Activated CD4-positive, alpha-beta T cell treated with anti-CD3 and anti-CD28 coated beads for 4 hours (primary cell): ENCODE results near the gene SLC13A3.
A peak's percentile ranks its signal among the peaks of the same experiment; 100 is the strongest.

Experiments
- DNase-seq, 2 donors: peaks; one replicate each; pipeline ENCODE4 v3.0.0-alpha.2; 2020

Gene SLC13A3

DNA sequence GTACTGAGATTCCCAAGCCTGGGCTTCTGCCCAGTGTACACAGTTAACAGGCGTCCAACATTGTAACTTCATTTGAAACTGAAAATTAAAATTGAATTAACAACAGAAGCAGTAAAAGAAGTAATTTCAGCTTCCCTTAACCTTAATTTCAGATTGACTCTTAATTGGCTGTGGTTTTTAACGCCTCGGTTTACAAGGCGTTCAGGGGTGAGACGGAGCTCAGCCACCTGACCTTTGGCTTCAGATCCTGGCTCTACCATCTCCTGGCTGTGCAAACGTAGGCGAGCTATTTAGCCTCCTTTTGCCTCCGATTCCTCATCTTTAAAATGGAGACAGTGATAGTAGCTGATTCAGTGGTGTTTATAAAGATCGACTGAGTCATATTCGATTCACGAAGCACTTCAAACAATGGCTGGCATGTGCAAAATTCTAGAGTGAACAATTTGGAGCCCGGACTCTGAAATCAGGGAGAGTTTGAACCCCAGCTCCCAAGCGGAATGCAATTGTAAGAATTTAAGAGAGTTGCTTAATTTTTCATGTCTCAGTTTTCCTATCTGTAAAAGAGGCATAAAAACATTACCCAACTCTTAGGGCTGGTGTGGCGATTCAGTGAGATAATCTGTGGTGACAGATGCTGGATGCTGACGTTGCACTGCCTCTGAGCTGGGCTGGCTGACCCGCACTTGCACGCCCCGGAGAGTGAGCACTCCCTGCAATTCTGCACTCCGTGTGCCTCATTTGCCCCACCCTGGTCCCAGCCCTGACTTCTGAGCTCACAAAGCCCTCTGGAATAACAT lies 77.3 kb downstream of the SLC13A3 start:
- DNase-seq, result no peak

DNA sequence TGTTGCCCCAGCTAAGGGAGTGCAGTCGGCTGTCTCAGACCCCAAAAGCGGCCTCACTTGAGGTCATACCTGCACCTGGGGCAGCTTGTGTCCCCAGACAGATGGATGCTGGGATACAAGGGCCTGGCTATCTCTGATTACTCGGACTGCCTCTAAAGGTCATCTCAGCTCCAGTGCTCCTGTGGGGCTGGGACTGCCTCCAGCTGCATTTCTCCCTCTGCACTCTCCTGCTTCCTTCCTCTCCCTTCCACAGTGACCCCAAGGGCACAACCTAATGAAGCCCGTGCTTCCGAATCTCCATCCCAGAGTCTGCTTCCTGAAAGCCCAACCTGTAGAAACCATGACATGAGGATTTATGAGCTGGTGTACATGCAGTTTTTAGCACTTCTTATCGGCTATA lies 78.0 kb downstream of the SLC13A3 start:
- no peak for DNase-seq

DNA sequence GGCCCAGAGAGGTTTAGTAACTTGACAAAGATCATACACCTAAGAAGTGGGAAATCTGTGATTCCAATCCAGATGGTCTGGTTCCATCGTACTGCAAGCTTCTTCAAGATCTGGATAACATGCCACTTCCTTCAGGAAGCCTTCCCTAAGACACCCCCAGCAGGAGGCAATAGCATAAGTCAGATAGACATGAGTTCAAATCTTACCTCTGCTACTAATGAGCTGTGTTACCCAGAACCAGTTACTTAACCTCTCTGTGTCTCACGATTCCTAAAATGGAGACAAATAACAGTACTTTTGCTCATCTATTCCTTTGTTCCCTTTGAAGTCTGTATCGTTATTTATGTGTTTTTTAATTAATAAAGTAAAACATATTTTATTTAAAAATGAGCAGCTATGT lies 78.5 kb downstream of the SLC13A3 start:
- DNase-seq, result no peak

DNA sequence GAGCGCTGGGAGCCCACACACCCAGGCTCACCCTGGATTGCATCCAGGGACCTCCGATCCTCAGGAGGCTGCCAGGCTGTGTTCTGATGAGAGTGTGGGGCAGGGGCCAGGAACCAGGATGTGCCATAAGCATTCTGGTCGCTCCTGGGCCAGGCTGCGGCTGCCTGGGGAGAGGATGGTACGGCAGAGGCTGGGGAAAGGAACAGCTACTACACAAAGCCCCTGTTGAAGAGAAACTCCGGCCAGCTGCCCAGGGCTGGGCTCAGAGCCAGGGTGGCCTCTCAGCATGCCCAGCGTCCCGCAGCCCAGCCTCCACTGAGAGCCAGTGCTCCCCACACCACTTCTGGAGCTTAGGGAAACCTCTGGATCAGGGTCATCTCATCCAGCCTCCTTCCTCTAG lies 79.1 kb downstream of the SLC13A3 start:
- DNase-seq, result no peak

DNA sequence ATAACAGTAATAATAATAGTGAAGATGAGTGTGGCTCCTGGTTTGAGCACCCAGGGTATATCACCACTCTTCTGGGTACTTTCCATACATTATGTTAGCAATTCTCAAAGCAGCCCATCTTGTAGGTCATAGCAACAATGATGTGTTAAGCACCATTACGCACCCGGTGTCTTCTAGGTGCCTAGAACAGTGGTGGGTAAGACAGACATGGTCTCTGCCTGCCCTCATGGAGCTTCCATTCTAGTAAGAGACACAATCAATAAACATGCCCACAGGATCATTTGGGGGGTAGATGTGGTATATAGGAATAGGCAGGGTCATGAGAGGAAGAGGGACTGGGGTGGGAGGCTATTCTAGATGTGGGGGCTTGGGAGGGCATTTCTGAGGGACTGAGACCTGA lies 79.8 kb downstream of the SLC13A3 start:
- no peak for DNase-seq

DNA sequence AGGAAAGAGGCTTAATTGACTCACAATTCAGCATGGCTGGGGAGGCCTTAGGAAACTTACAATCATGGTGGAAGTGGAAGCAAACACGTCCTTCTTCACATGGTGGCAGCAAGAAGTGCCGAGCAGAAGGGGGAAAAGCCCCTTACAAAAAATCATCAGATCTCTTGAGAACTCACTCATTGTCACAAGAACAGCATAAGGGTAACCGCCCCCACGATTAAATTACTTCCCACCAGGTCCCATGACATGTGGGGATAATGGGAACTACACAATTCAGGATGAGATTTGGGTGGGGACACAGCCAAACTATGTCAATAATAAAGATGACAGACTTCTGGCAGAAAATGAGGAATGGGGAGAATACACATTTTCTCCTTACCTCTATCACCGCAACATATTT lies 80.3 kb downstream of the SLC13A3 start:
- DNase-seq, result no peak

GRCh38 chr20:46569961-46570360 lies 81.3 kb downstream of the SLC13A3 start:
- no peak for DNase-seq

GRCh38 chr20:46568570-46569129 lies 82.6 kb downstream of the SLC13A3 start:
- DNase-seq, result no peak

- no peak for DNase-seq
These were observed 85.1 kb downstream of the SLC13A3 start for GRCh38 chr20:46566125-46566524.

DNA sequence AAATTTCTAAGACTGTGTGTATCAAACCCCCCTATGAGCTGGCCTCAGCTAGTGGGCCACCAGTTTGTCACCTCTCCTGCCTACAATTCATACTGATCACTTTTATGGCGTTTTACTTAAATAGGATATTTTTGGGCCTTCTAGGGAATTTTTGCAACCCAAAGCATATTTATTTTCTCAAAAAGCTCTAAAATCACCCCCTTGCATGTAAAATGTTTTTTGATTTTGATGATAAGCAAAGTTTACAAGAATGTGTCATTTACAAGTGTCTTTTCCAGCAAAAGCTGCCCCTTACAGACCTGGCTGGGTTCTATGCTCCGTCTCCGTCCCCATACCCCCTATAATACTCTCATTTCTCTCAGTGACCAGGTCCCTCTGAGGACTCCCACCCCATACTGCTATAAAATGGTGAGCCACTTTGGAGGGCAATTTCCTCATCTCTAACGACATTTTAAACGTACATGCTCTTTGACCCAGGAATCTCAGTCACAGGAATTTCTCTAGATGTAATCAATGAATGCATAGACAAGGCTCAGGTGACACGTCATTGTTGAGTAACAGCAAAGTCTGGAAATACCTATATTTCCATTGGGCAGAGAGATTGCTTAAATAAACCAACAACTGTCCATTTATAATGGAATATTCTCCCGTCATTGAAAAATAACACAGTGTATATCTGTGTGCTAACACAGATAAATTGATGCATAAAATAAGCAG lies 86.9 kb downstream of the SLC13A3 start:
- no peak for DNase-seq

- no peak for DNase-seq
These were observed 87.4 kb downstream of the SLC13A3 start for GRCh38 chr20:46563860-46564221.

- DNase-seq, result no peak
These were observed 87.9 kb downstream of the SLC13A3 start for GRCh38 chr20:46563170-46563859.

- DNase-seq, result peak; percentile 19 to 61
These were observed 88.7 kb downstream of the SLC13A3 start for GRCh38 chr20:46562373-46563169.

GRCh38 chr20:46562009-46562372 lies 89.3 kb downstream of the SLC13A3 start:
- DNase-seq, result no peak

DNA sequence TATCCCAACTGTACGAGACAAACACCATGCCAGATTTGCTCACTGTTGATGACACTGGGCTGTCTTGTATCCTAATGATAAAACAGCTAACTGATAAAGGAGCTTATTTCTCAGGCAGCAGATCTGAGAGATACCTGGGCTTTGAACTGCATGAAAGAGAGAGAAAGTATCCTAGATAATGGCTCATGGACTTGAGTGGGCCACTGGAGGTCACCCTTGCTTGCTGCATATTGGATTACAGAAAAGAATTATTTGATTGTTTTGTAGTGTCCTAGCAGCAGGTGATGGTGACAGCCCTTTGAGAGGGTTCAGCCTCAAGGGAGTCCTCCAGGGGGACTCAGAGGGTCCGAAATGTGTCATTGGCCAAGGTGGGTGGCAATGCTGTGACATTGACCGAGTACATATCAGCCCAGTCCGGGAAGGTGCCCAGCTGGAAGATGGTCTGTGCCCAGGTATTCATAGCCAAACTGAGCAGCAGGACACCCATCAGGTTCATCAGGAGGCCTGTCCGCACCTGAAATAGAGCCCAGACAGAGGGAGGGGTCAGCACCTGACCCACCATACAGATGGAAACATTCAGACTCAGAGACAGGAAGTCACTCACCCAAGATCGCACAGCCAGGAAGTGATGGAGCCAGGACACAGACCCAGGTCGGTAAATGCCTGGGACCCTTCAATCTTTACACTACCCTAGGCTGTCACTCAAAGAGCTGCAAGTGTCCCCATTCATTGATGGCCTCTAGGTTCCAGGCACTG lies 91.4 kb downstream of the SLC13A3 start:
- no peak for DNase-seq

DNA sequence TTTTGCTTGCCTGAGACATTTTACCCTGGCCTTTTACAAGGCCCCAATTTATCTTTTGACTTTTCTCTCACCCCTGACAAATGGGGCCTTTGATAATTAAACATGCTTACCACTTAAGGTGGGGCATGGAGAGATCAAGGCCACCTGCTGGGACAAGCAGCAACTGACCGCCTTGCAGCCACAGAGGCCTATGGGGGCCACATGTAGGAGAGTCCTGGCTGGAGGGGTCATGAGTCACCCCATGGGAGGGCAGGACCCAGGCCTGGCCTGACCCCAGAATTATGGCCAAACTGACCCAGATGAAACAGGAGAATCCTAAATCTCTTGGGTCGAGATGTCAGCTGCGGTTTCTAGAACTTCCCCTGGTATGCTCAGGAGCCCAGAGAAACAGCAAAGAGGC lies 92.3 kb downstream of the SLC13A3 start:
- no peak for DNase-seq

- DNase-seq, result no peak
These were observed 92.7 kb downstream of the SLC13A3 start for GRCh38 chr20:46558511-46558959.

DNA sequence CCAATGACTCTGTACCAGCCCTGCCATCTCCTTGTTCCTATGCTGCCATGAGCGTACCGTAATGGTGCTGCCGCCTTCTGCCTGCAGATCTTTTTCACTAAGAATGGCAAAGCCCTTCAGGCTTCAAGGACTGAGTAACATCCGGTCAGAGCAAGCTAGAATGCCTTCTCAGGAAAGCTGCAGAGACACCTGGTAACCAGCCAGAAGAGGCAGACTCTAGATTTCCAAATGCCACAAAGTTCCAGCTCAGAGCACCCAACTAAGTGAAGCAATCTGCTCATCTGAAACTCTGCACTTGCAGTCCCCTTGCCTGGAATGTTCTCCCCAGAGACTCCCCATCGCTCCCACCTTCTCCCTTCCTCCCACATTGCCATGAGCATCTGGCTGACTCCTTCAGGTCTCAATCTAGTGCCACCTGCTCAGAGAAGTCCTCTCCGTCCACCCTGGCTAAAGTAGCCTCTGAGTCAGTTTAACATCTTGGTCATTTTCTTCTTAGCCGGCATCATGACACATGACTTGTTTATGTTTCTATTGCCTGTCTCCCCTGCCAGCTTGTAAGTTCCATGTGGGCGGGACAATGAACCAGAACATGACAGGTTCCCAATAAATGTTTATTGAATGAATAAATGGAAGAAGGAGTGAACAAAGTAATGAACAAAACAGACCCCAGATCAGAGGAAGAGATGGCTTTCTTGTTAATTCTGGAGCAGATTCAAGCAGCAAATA lies 93.9 kb downstream of the SLC13A3 start:
- no peak for DNase-seq

DNA sequence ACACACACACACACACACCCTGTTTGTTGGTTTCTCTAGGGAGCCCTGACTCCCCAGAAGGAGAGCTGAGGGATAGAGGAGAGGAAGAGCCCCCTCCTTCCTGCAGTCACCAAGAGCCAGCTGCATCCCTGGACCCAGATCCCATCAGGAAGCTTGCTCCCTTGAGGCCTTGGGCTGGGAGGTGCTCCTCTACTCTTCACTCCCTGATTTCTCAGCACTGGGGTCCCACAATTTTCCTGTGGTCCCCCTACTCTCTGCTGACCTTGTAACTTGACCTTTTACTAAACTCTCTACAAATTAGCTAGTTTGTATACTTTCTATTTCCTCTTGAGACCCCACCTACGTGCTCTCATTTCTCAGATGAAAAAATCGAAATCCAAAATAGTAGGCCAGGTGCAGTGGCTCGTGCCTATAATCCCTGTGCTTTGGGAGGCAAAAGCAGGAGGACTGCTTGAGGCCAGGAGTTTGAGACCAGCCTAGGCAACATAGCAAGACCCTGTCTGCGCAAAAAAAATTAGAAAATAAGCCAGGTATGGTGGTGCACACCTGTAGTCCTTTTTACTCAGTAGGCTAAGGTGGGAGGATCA lies 95.8 kb downstream of the SLC13A3 start:
- DNase-seq, result no peak

GRCh38 chr20:46554828-46555227 lies 96.4 kb downstream of the SLC13A3 start:
- no peak for DNase-seq

- no peak for DNase-seq
These were observed 97.3 kb downstream of the SLC13A3 start for GRCh38 chr20:46553926-46554325.
